Jurkat, Clone E6-1 (cell line): ENCODE data around the gene CAPN14.

Experiments
- DNase-seq: peaks from one replicate; pipeline ENCODE4 v3.0.0-alpha.2; 2011; ENCODE audit warnings: low read depth, low spot score
- H3K4me3 ChIP-seq: 2 replicates; pipeline ENCODE4 v1.5.1; 2011; ENCODE audit warnings: mild to moderate bottlenecking, low read length, control low read depth, moderate library complexity

The CAPN14 gene

GRCh38 chr2:31129375-31130171, 87.7 kb downstream of the CAPN14 start:
- no peak for DNase-seq

GRCh38 chr2:31127931-31128330, 89.4 kb downstream of the CAPN14 start:
- DNase-seq: no peak
- no peak overlapping the region for H3K4me3 ChIP-seq

More at GRCh38 chr2:31129375-31130171, 87.7 kb downstream of the CAPN14 start:
- H3K4me3 ChIP-seq: no peak overlapping the region

- no peak for DNase-seq
- no peak overlapping the region for H3K4me3 ChIP-seq
Measured at GRCh38 chr2:31125918-31126695, 91.2 kb downstream of the CAPN14 start.

GRCh38 chr2:31124904-31125303, 92.4 kb downstream of the CAPN14 start:
- H3K4me3 ChIP-seq: no peak overlapping the region
- no peak for DNase-seq
